ENCODE results near the gene GCNT2.

GRCh38 chr6:10531942-10532341, 10.8 kb downstream of the GCNT2 start:
- TF ChIP-seq, protein P1, sequence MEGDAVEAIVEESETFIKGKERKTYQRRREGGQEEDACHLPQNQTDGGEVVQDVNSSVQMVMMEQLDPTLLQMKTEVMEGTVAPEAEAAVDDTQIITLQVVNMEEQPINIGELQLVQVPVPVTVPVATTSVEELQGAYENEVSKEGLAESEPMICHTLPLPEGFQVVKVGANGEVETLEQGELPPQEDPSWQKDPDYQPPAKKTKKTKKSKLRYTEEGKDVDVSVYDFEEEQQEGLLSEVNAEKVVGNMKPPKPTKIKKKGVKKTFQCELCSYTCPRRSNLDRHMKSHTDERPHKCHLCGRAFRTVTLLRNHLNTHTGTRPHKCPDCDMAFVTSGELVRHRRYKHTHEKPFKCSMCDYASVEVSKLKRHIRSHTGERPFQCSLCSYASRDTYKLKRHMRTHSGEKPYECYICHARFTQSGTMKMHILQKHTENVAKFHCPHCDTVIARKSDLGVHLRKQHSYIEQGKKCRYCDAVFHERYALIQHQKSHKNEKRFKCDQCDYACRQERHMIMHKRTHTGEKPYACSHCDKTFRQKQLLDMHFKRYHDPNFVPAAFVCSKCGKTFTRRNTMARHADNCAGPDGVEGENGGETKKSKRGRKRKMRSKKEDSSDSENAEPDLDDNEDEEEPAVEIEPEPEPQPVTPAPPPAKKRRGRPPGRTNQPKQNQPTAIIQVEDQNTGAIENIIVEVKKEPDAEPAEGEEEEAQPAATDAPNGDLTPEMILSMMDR (IDR thresholded peaks at IDR 0.05) = no peak
- no peak for TF ChIP-seq POLR2A (IDR thresholded peaks at IDR 0.05)

Measured in Peyer's patch (tissue), 4 donors.